GM18870 (cell line): ENCODE results near the gene ANKRD13B.

Experiments
- ATAC-seq: cut with Tn5 transposase; IDR thresholded peaks from one replicate; pipeline ENCODE4 v1.9.1; 2021; ENCODE audit warnings: moderate library complexity; ENCODE audit not compliant: unreplicated experiment

Gene ANKRD13B

DNA sequence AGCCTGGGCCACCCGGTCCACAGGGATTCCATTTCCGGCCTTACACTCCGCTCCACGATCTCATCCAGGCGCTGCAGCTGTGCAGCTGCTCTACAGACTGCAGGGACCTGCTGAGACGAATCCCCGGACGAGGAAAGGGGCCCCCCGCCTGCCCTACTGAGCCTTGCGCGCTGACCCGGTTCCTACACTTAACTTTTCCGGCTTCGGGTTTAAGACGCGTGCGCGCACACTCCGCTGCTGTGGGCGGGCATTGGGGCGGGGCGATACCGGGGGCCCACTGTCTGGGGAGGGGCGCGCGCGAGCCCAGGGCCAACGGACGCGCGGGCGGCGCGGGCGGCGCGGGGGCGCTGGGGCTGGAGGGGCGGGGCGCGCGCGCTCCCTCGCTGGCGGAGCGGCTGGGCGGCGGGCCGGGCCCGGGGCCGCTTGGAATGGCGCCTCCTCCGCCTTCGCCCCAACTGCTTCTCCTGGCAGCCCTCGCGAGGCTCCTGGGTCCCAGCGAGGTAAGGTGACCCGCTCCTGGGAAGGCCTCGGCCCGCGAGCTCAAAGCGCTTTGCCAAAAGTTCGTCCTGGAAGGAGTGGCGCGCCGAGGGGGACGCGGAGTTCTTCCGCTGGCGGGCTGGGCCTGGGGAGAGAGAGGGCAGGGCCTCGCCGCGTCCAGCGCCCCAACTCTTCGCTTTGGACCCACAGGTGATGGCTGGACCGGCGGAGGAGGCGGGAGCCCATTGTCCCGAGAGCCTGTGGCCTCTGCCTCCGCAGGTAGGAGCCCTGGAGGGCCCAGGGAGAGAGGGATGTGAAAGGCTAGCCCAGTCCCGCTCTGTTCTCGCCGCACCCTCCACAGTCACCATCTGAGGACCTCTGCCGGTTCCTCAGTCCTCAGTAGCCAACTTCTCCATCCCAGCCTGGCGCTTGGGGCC, 24.3 kb upstream of the ANKRD13B start, which contains the start of gene TP53I13:
TSS of gene TP53I13 (plus strand) at position 371 of the 914 bp plus-strand sequence. CDS start at position 429, 58 bp downstream.
- no peak for ATAC-seq

DNA sequence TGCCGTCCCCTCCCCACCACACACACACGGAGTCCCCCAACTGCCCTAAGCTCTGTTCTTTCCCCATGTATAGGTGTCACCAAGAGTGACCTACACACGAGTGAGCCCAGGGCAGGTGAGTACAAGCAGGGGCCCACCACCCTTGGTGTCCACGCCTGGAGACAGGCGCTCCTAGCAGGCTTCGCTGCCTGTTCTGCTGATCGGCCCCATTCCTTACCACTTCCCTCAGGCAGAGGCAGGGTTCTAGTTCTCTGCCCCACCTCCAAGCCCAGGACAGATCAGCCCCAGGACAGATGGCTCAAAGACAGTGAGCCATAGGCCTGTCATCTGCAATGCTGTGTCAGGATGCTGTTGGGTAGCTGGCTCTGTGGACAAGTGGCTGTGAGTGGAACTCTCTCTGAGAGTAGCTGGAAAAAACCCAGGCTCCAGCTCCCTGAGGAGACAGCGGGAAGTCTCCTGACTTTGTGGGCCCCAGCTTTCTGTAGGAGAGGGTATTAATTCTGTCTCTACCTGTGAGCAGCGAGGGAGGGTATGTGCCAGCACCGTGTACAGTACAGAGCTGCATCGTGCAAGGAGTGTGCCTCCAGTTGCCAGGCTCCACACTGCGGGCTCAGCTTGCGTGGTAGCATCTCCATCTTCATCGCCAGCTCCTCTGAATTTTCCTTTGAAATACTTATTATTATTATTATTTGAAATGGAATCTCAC, 23.5 kb upstream of the ANKRD13B start:
- ATAC-seq: no peak

DNA sequence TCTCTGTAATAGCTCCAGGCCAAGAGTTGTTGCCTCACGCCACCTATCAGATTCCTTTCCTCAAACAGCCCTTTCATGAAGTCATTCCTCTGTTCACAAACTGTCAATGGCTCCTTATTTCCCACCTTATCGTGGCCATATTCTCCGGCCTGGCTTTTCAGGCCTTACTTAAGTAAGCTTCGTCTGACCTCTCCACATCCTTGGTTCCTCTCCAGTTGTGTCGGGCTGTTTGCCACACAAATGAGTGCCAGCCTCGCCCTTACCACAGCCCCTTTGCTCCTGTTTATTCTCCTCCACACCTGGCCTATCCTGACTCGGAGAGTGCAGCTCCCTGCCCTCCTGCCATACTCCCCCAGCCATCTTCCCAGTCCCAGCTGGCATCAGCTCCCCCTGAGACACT, 22.4 kb upstream of the ANKRD13B start:
- ATAC-seq: no peak

DNA sequence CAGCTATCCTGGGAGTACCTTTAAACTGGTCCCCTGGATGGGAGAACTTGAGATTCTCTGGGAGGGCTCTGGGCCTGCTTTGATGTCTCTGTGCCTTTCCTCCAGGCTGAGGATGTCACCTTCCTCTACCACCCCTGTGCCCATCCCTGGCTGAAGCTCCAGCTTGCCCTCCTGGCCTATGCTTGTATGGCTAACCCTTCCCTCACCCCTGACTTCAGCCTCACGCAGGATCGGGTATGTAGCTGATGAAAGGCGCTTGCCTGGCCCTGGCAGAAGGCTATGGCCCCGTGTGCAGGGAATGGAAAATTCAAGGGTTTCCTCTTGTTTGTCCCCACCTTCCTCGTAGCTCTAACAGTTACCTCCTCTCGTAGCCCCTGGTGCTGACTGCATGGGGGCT, 21.4 kb upstream of the ANKRD13B start:
- ATAC-seq: no peak

DNA sequence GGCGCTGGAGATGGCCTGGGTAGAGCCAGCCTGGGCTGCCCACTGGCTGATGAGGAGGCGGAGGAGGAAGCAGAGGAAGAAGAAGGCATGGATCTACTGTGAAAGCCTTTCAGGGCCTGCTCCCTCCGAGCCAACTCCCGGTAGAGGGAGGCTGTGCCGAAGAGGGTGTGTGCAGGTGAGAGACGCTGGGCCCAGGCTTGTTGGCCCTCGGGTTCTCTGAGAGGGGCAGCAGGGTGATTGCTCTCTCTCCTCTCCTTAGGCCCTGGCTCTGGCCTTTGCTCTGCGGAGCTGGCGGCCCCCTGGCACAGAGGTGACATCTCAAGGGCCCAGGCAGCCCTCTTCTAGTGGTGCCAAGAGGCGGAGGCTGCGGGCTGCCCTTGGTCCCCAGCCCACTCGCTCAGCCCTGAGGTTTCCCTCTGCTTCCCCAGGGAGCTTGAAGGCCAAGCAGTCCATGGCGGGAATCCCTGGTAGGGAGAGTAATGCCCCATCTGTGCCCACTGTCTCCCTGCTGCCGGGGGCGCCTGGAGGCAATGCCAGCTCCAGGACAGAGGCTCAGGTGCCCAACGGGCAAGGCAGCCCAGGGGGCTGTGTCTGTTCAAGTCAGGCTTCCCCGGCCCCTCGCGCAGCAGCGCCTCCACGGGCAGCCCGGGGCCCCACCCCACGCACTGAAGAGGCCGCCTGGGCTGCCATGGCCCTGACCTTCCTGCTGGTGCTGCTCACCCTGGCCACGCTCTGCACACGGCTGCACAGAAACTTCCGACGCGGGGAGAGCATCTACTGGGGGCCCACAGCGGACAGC, 20.9 kb upstream of the ANKRD13B start:
- ATAC-seq: no peak

DNA sequence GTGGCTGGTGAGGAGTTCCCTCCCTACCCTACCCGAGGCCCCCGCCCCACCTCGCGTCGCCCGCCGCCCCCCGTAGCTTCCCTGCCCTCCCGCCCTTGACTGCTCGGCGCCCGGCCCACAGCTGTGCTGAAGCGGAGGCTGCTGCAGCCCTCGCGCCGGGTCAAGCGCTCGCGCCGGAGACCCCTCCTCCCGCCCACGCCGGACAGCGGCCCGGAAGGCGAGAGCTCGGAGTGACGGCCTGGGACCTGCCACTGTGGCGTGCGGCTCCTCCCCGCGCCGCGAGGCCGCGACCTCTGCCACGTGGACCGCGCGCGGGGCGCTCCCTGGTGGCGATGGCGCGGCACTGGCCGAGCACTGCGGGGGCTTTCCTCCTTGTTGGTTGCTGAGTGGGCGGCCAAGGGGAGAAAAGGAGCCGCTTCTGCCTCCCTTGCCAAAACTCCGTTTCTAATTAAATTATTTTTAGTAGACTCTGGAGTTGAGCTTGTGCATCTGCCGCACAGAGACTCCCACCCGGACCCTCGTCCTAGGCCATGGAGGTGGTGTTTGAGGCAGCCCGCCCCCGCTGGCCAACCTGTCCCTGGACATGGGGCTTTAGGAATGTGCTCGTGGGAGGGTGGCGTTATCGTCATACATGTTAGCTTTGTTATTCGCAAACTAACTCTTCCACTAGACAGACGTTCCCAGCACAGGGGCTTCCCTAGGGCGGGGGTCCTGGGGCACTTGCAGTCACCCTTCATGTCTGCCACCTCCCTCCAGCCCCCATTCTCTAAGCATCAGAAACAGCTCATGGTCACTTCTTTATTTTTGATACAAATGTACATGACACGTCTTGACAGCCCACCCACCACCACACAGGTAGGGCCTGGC, 20.0 kb upstream of the ANKRD13B start:
- no peak for ATAC-seq

DNA sequence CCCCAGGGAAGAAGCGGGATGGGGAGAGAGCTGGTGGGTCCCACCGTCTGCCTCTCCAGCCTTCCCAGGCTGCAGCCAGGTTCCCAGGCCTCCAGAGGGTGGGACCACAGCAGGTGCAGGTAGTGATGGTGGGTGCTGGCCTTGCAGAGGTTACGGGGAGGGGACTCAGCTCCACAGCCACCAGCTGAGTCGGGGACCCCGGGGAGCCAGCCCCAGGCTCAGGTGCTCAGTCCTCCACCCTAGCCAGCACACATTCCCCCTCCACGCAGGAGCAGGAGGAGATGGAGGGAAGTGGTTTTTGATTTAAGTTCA, 19.4 kb upstream of the ANKRD13B start:
- ATAC-seq: no peak

DNA sequence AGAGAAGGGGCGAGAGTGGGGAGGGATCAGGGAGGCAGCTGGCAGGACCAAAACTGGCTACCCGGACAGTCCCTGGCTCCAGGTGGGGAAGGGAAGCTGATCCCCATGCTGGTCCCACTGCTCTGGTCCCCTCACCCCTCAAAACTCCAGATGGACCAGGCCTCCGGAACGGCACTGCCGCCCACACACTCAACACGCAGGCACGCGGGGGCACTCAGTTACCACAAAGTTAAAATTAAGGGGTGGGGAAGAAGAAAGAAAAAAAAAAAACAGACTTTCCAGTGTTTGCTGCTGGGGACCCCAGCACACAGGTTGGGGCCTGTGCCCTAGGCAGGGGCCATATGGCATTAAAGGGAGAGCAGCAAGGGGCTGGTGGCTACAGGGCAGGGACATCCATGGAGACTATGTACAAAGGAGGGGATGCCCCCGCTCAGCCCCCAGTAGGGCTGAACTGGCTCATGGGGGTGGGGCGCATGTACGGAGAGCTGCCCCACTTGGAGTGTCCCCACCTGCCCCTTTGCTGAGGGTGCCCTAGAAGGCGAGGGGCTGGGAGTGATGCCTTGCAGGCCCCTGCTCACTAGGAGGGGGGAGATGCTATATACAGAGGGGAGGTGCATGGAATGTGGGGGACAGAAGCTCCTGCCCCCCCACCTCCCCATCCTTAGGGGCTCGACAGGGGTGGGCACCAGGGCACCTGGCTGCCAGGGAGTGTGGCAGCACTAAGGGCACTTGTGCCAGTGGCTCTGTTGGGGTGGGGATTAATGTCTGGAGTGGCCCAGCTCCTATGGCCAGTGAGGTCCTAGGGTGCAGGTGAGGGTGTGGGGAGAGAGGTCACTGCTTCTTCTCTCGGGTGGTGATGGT, 18.8 kb upstream of the ANKRD13B start:
- no peak for ATAC-seq

DNA sequence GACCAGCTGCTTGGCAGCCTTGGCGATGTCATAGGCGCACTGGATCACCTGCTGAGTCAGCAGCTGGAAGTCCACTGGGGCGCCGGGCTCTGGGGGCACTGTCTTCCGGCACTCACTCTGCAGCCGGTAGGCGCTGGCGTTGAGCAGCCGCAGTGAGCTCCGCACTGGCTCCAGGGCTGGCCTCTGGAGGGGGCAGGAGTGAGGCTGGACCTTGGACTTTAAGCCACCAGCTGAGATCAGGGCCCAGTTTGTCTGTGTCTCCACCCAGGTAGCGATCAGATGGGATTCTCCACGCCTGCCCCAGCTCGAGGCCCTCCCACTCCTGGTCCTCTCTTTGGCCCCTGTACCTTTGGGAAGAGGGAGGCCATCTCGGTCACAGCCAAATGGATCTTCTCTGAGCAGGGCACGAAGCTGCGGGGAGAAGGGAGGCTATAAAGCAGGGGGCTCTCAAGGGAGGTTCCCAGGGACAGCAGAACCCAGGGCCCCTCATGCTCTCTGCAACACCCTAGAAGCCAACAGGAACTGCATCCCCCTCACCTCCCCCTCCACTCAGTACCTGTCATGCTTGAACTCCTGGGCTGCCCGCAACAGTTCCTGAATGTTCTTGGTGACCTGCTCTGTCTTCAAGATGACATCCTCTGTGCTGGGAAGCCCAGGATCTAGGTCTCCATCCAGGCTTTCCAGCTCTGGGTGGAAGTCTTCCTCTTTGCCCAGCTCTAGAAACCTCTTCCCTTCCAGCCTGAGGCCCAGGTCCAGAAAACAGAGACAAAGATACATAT, 18.0 kb upstream of the ANKRD13B start:
- no peak for ATAC-seq

DNA sequence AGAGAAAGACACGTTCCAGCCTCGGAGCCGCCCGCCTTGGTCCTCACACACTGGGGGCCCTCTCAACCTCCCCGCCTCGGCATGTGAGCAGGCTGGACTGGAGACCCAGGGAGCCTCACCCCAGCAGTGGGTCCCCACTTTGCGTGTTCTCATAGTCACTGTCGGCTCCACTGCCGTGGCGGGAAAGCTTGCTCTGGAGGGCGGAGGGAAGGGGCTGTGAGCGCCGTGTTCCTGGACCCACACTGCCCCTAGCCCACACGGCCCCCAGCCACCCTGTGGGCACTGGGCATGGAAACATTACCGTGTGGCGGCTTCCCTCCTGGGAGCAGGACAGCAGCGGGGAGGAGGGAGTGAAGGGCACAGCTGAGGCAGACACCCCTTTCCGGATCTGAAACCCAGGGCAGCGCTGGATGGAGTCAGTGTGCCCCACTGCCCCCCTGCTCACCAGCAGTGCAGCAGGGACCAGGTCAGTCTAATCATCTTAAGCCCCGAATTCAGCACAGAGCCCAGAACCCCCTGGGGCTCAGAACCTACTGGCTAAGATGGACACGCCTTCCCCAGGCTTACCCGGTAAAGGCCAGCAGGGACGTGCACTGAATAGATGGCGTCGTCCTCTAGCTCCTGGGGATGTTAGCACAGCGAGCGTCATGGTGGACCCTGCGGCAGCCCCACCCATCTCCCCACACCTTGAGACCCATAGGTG, 17.3 kb upstream of the ANKRD13B start:
- no peak for ATAC-seq

DNA sequence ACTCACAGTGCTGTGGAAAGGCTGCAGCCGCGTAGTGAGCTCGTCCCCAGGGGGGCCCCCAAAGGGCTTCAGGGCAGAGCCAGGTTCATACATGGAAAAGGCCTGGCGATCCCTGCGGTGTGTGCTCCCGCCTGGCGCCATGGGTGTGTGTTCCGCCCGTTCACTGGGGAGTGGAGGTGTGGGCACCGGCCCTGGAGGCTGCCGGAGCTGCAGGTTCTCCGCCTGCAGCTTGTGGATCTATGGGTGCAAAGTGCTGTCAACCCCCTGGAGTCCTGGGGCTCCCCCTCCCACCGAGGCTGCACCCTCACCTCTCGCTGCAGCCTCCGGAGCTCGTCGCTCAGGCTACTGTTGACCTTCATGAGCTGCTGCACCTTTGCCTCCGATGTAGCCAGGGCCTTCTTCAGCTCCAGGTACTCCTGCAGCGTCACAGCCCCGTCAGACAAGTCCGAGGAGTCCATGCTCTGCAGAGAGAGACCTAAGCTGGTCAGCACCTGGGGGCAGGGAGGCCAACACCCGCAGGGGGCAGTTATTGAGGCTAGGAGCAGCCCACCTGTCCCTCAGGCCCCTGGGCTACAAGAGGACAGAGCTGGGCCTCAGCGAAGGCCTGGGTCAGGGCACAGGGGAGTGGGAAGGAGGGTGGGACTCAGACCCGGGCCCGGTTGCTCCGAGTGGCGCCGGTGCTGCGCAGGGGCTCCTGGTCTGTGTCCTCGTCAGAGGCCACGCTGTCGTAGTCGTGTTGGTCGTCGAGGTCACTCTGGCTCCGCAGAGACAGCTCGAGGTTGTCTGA, 16.5 kb upstream of the ANKRD13B start:
- no peak for ATAC-seq

DNA sequence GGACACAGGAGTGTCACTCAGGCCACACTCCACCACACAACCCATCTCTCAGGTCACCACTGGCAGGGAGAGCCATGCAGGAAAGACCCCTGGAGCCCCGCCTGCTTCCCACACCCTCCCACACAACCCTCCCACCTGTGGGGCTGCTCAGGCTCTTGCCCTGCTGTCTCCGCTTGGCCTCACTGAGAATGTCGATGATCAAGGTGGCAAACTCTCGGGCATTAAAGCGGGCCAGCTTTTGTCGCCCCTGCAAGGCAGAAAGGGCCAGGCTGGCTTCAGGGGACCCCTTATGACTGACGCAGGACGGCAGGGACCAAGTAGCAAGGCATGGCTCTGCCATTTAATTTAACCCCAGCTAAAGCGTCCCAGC, 15.9 kb upstream of the ANKRD13B start:
- ATAC-seq: no peak

DNA sequence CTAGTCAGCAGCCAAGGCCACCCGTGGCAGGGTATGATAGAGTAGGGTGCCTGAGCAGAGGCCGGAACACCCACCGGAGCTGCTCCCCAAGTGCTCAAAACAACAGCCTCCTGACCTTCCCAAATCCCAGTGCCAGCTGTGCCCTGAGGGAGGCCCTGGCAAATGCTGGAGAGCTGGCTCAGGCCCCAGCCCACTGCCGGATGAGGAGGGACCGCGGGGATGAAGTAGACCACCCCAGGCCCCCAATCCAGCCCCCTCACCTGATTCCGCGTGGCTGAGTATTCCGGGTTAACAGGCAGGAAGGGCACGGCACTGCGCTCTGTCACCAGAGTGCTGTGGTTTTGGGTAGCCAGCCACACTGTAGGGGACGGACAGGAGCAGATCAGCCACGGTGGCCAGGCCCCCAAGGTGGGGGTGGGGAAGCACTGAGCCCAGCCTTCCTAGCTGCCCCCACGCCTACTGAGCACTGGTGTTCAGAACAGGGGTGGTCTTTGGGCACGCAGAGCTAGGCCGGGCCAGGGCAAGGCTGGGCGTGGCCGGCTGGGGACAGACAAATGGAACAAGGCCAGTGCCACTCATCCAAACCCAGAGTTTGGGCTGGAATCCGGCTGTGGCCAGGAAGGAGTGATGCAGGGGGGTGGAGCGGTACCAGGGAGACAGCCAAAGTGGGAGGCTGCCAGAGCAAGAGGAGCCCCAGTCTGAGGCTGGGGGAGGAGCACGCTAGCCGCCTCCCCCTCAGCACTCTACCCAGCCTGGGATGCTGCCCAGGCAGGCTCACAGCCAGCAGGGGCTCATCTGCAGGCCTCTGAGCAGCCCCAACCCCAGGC, 15.3 kb upstream of the ANKRD13B start:
- no peak for ATAC-seq

DNA sequence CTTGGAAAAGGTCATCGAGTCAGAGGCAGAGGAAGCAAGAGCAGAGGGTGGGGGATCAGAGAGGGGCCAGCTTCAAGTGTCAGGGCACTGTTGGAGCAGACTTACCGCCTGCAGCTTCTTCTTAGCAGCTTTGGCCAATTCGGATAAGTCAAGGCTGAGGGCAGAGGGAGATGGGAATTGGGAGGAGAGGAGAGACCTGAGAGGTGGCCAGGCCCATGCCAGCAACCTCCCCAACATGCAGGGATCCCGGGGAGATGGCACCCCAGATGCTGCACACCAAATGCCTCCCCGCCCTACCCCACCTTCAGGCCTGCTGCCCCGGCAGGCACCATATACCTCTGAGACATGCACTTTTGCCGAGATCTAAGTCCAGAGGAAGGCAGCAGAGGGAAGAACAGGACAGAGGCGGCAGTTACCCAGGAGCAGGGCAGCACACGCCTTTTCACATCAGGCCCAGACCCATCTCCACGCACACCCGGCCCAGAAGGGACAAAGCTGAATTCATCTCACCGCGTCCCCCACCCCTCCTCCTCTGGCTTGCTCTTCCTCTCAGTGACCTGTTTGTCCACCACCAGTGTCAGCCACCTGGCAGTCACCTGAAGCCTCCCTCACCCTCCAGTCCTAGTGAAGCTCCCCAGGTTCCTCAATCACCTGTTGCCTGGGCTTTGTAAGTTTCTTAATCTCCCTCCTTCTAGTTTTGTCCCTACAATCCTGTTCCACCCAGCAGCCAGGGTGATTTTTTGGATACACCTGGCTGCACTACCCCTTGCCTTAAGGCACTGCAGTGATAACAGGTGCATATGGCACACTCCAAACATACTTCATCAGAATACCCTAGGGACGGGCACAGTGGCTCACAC, 14.1 kb upstream of the ANKRD13B start:
- ATAC-seq: no peak

DNA sequence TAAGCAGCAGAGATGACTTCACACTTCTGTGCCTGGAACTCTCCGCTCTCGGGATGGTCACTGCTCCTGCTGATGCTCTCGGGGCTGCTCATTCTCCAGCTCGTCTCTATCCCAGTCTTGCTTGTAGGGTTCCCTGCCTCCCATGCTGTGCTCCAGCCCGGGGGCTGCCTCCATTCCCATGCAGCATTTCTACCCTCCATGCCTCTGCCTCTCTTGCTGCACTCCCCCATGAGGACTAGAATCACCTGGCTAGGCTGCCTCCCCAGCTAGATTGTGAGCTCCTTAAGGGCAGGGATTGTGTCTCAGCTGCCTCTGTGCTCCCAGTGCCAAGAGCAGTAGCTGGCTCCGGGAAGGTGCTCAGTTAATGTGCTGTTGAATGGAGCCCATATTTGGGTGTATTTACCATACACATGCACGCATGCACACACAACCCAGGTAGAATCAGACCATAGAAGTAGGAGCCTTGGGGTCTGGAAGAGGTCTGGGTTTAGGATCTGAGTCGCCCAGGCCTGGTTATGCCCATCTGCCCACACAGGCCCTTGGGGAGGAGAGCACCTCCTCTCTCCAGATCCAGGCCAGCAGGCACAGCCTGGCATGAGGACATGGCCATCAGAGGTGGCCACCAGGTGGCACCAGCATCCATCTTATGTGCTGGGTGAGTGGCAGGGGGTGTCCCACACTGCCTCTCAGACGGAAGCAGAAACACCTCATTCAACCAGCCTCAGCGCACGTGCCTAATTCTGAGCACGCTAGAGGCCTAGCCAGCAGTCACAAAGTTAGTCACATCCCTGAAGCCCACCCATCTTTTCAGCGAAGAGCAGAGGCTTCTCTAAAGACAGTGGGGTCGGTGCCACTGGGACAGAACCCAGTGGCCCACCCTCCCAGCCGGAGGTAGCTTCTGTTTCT, 12.8 kb upstream of the ANKRD13B start:
- ATAC-seq: peak; percentile 62
